Measurements from ENCODE around the gene DMBT1.

DNA sequence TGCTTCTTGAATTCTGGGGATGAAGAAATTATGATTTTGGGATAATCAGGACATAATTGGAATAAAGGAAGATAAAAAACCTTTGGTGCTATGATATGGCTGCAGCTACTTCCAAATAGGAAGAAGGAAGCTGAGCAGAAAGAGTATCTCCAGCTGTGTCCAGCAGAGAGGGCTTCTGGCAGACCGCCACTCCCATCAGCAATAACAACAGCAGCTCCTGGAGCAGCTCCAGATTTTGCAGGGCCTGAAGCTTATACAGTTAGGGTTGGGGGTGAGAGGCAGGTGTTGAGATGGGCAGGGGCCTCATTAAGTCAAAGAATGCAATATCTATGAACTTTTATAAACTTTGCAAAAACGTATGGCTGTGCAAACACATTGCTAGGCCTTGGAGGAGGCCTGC lies 76.8 kb downstream of the DMBT1 start:
- TF ChIP-seq POLR2A (IDR thresholded peaks at IDR 0.05; ENCODE audit: low read depth, low read length), result no peak
- TF ChIP-seq POLR2AphosphoS5 (IDR thresholded peaks at IDR 0.05; ENCODE audit: low read depth, low read length), result no peak
- TF ChIP-seq TAF1 (IDR thresholded peaks at IDR 0.05; ENCODE audit: borderline replicate concordance, low read depth, low read length), result no peak
